SK-N-MC (cell line): Measurements from ENCODE around the gene SLF2.

Source experiments
- EZH2 ChIP-seq: fragments of 200-600 bp; sonication (generic); IDR thresholded peaks from one replicate; pipeline ENCODE4 v1.6.1; 2017; ENCODE audit warnings: antibody characterized with exemption
- FOXP2 ChIP-seq: optimal IDR thresholded peaks from 2 replicates; pipeline ENCODE3; 2011; ENCODE audit warnings: mild to moderate bottlenecking, moderate library complexity; ENCODE audit not compliant: insufficient read depth; ENCODE audit errors: extremely low read length, control extremely low read depth
- POLR2AphosphoS5 ChIP-seq: IDR thresholded peaks from 2 replicates; pipeline ENCODE4 v1.6.1; 2012; ENCODE audit warnings: mild to moderate bottlenecking, low read depth, low read length, borderline replicate concordance

GRCh38 chr10:100967332-100967731 lies 54.6 kb downstream of the SLF2 start:
- TF ChIP-seq EZH2 (no peak), POLR2AphosphoS5 (no peak), FOXP2 (no peak)
